GM12891 (cell line): ENCODE results near the gene LBHD2.

Experiments used
- POLR2A ChIP-seq: IDR thresholded peaks from 2 replicates; pipeline ENCODE4 v1.6.1; 2011; ENCODE audit warnings: low read depth, low read length, control low read depth
- POLR2AphosphoS5 ChIP-seq: IDR thresholded peaks from 2 replicates; pipeline ENCODE4 v1.6.1; 2011; ENCODE audit warnings: low read depth, low read length, control low read depth
- SPI1 ChIP-seq: IDR thresholded peaks from 2 replicates; pipeline ENCODE4 v1.6.1; 2011; ENCODE audit warnings: low read depth, low read length, control low read depth
- TAF1 ChIP-seq: IDR thresholded peaks from 2 replicates; pipeline ENCODE4 v1.6.1; 2011; ENCODE audit warnings: low read depth, low read length, control low read depth

- TF ChIP-seq POLR2A (no peak), POLR2AphosphoS5 (no peak), SPI1 (peak; percentile 93), TAF1 (no peak)
These were observed 27.3 kb downstream of the LBHD2 start for GRCh38 chr14:103111232-103111868.
